NCI-H345 treated with DMSO at 0.1 percent for 48 hours (cell line): ENCODE results near the gene LZTS2.
"Not testable (repeated sequence)": the region's sequence is repeated elsewhere in the genome, so short reads cannot be mapped to it uniquely, and the experiment has no call there.

ENCODE experiments used
- DNase-seq: peaks from one replicate; lab custom pipeline; 2025; ENCODE audit not compliant: unreplicated experiment; lab: John Stamatoyannopoulos, UW

Gene LZTS2

GRCh38 chr10:100999742-101000126 lies at the start of gene LZTS2:
Gene LZTS2 (plus strand): TSS chr10:100999808. CDS start chr10:101002539, 2,731 bp downstream.
- DNase-seq: no peak

- no peak for DNase-seq
Measured at GRCh38 chr10:100960251-100960650, 39.4 kb upstream of the LZTS2 start.

- no peak for DNase-seq
Measured at GRCh38 chr10:100962351-100963080, 37.1 kb upstream of the LZTS2 start.

- DNase-seq: no peak
Measured at GRCh38 chr10:100963826-100964225, 35.8 kb upstream of the LZTS2 start.

GRCh38 chr10:100965820-100966219 lies 33.8 kb upstream of the LZTS2 start:
- no peak for DNase-seq

GRCh38 chr10:100966887-100967286 lies 32.7 kb upstream of the LZTS2 start:
- no peak for DNase-seq

- no peak for DNase-seq
Measured at GRCh38 chr10:100967332-100967731, 32.3 kb upstream of the LZTS2 start.

GRCh38 chr10:100968062-100968736 lies 31.4 kb upstream of the LZTS2 start:
- no peak for DNase-seq

GRCh38 chr10:100968863-100969186 lies 30.8 kb upstream of the LZTS2 start:
- no peak for DNase-seq

- DNase-seq: no peak
Measured at GRCh38 chr10:100969187-100970075, 30.2 kb upstream of the LZTS2 start, which contains the start of gene SEMA4G. Gene SEMA4G (plus strand): TSS chr10:100969504. CDS start chr10:100972913, 3,409 bp downstream.

GRCh38 chr10:100970076-100970913 lies 29.3 kb upstream of the LZTS2 start:
- DNase-seq: no peak

- DNase-seq: no peak
Measured at GRCh38 chr10:100970914-100971811, 28.4 kb upstream of the LZTS2 start.

- DNase-seq: no peak
Measured at GRCh38 chr10:100972115-100972903, 27.3 kb upstream of the LZTS2 start.

GRCh38 chr10:100972904-100973535 lies 26.6 kb upstream of the LZTS2 start:
- no peak for DNase-seq

- not testable (repeated sequence) for DNase-seq
Measured at GRCh38 chr10:100975397-100975796, 24.2 kb upstream of the LZTS2 start.

GRCh38 chr10:100976906-100977305 lies 22.7 kb upstream of the LZTS2 start:
- DNase-seq: no peak

GRCh38 chr10:100977436-100977835 lies 22.2 kb upstream of the LZTS2 start:
- no peak for DNase-seq

GRCh38 chr10:100978121-100978900 lies 21.3 kb upstream of the LZTS2 start:
- no peak for DNase-seq
